GM12878 (cell line): ENCODE results near the gene TMCO6.

ENCODE experiments used
- BHLHE40 ChIP-seq, 2 experiments: fragments of 450-650 bp in 1 of 2; IDR thresholded peaks; 2 replicates each; pipeline ENCODE4 v1.6.1; 2011 to 2017; ENCODE audit warnings: low read depth in 2 of 2, borderline replicate concordance in 1 of 2, improper control_type of control experiment in 1 of 2, low read length in 1 of 2, mild to moderate bottlenecking in 1 of 2
- CEBPB ChIP-seq, 2 experiments: fragments of 150-350 bp in 1 of 2; IDR thresholded peaks; 2 replicates each; pipeline ENCODE4 v1.6.1; 2012 to 2014; ENCODE audit warnings: low read depth in 2 of 2, low read length in 2 of 2, borderline replicate concordance in 1 of 2, inconsistent platforms in 1 of 2
- EP300 ChIP-seq, 2 experiments: fragments of 150-350 bp in 1 of 2; IDR thresholded peaks; 2 replicates each; pipeline ENCODE4 v1.6.1; 2011 to 2012; ENCODE audit warnings: low read depth in 2 of 2, low read length in 2 of 2, borderline replicate concordance in 1 of 2, improper control_type of control experiment in 1 of 2, inconsistent platforms in 1 of 2; ENCODE audit not compliant: control insufficient read depth in 1 of 2
- MEF2B ChIP-seq: fragments of 450-650 bp; IDR thresholded peaks from 2 replicates; pipeline ENCODE4 v1.6.1; 2018; ENCODE audit warnings: mild to moderate bottlenecking, moderate library complexity; ENCODE audit not compliant: partially characterized antibody, poor library complexity, severe bottlenecking
- PML ChIP-seq: IDR thresholded peaks from 2 replicates; pipeline ENCODE4 v1.6.1; 2012; ENCODE audit warnings: low read length, inconsistent platforms
- TF ChIP-seq, protein P1 (sequence below): IDR thresholded peaks from 2 replicates; pipeline ENCODE4 v1.6.1; 2011; ENCODE audit warnings: low read depth, low read length, improper control_type of control experiment, borderline replicate concordance
- TF ChIP-seq, protein P2 (sequence below): fragments of 450-650 bp; IDR thresholded peaks from 2 replicates; pipeline ENCODE4 v1.6.1; 2016; ENCODE audit warnings: mild to moderate bottlenecking, moderate library complexity, borderline replicate concordance
- TF ChIP-seq, protein P3 (sequence below), 3 experiments: IDR thresholded peaks in 2 of 3; conservative IDR thresholded peaks in 1 of 3; 2 replicates each; pipeline ENCODE4 v1.5.1; 2011; ENCODE audit warnings: low read depth in 3 of 3, low read length in 3 of 3, mild to moderate bottlenecking in 3 of 3, control low read depth in 2 of 3, moderate library complexity in 2 of 3, inconsistent platforms in 1 of 3, mixed read lengths in 1 of 3; ENCODE audit not compliant: control insufficient read depth in 2 of 3, insufficient read depth in 1 of 3; ENCODE audit errors: extremely low read depth in 1 of 3

DNA sequence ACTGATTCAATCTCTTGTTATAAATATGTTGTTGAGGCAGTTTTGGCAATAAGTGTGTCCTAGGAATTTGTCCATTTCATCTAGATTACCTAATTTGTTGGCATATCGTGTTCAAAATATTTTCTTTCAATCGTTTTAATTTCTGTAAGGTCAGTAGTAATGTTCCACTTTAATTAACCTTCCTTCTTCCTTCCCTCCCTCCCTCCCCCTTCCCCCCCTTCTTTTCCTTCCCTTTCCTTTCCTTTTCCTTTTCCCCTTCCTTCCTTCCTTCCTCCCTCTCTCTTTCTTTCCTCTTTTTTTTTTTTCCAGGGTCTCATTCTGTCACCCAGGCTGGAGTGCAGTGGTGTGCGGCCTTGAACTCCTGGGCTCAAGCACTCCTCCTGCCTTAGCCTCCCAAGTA, 33.4 kb upstream of the TMCO6 start:
- TF ChIP-seq BHLHE40 (IDR thresholded peaks at IDR 0.05; ENCODE audit: borderline replicate concordance in 1 of 2, low read depth in 2 of 2, low read length in 1 of 2) (no peak), EP300 (IDR thresholded peaks at IDR 0.05; ENCODE audit: borderline replicate concordance in 1 of 2, control insufficient read depth in 1 of 2, low read depth in 2 of 2, low read length in 2 of 2) (no peak), CEBPB (IDR thresholded peaks at IDR 0.05; ENCODE audit: borderline replicate concordance in 1 of 2, low read depth in 2 of 2, low read length in 2 of 2) (no peak), MEF2B (no peak), PML (no peak)
- TF ChIP-seq, protein P1, sequence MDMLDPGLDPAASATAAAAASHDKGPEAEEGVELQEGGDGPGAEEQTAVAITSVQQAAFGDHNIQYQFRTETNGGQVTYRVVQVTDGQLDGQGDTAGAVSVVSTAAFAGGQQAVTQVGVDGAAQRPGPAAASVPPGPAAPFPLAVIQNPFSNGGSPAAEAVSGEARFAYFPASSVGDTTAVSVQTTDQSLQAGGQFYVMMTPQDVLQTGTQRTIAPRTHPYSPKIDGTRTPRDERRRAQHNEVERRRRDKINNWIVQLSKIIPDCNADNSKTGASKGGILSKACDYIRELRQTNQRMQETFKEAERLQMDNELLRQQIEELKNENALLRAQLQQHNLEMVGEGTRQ = no peak
- TF ChIP-seq, protein P2, sequence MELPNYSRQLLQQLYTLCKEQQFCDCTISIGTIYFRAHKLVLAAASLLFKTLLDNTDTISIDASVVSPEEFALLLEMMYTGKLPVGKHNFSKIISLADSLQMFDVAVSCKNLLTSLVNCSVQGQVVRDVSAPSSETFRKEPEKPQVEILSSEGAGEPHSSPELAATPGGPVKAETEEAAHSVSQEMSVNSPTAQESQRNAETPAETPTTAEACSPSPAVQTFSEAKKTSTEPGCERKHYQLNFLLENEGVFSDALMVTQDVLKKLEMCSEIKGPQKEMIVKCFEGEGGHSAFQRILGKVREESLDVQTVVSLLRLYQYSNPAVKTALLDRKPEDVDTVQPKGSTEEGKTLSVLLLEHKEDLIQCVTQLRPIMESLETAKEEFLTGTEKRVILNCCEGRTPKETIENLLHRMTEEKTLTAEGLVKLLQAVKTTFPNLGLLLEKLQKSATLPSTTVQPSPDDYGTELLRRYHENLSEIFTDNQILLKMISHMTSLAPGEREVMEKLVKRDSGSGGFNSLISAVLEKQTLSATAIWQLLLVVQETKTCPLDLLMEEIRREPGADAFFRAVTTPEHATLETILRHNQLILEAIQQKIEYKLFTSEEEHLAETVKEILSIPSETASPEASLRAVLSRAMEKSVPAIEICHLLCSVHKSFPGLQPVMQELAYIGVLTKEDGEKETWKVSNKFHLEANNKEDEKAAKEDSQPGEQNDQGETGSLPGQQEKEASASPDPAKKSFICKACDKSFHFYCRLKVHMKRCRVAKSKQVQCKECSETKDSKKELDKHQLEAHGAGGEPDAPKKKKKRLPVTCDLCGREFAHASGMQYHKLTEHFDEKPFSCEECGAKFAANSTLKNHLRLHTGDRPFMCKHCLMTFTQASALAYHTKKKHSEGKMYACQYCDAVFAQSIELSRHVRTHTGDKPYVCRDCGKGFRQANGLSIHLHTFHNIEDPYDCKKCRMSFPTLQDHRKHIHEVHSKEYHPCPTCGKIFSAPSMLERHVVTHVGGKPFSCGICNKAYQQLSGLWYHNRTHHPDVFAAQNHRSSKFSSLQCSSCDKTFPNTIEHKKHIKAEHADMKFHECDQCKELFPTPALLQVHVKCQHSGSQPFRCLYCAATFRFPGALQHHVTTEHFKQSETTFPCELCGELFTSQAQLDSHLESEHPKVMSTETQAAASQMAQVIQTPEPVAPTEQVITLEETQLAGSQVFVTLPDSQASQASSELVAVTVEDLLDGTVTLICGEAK = no peak
- TF ChIP-seq, protein P3, sequence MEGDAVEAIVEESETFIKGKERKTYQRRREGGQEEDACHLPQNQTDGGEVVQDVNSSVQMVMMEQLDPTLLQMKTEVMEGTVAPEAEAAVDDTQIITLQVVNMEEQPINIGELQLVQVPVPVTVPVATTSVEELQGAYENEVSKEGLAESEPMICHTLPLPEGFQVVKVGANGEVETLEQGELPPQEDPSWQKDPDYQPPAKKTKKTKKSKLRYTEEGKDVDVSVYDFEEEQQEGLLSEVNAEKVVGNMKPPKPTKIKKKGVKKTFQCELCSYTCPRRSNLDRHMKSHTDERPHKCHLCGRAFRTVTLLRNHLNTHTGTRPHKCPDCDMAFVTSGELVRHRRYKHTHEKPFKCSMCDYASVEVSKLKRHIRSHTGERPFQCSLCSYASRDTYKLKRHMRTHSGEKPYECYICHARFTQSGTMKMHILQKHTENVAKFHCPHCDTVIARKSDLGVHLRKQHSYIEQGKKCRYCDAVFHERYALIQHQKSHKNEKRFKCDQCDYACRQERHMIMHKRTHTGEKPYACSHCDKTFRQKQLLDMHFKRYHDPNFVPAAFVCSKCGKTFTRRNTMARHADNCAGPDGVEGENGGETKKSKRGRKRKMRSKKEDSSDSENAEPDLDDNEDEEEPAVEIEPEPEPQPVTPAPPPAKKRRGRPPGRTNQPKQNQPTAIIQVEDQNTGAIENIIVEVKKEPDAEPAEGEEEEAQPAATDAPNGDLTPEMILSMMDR (IDR thresholded peaks at IDR 0.05 in 2 of 3, conservative IDR thresholded peaks at IDR 0.05 in 1 of 3; ENCODE audit: control insufficient read depth in 2 of 3, extremely low read depth in 1 of 3, insufficient read depth in 1 of 3, low read depth in 3 of 3, low read length in 3 of 3) = no peak
